Measurements from ENCODE around the gene DHODH.

DNA sequence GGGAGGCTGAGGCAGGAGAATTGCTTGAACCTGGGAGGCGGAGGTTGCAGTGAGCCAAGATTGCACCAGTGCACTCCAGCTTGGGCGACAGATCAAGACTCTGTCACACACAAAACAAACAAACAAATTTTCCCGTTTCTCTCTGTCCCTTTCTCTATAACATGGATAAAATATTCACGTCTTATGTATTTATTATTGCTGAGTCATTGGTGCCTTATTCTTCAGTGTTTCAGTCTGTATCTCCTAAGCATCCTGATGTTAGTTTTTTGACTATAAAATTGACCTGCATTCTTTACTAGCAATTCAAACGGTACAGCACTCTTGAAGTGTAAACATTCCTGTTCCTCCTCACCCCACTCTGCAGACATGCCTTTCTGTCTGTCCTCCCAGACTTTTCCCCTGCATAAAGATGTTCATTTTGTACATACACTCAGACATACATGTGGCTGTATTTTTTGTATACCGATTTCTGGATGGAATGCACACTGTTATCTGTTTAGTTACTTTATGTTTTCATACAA is 16.4 kb downstream of the DHODH start:
- TF ChIP-seq GATA2 (IDR thresholded peaks at IDR 0.05; ENCODE audit: low read depth, low read length): no peak
- no peak for TF ChIP-seq GATA3 (IDR thresholded peaks at IDR 0.05; ENCODE audit: low read depth, low read length)
